T-helper 1 cell (primary cell): ENCODE results near the gene ALPP.
"Not testable (repeated sequence)": the region's sequence is repeated elsewhere in the genome, so short reads cannot be mapped to it uniquely, and the experiment has no call there.

Source experiments
- DNase-seq, 5 donors: peaks; one replicate each; pipeline ENCODE4 v3.0.0-alpha.2; 2012 to 2020

Gene ALPP

DNA sequence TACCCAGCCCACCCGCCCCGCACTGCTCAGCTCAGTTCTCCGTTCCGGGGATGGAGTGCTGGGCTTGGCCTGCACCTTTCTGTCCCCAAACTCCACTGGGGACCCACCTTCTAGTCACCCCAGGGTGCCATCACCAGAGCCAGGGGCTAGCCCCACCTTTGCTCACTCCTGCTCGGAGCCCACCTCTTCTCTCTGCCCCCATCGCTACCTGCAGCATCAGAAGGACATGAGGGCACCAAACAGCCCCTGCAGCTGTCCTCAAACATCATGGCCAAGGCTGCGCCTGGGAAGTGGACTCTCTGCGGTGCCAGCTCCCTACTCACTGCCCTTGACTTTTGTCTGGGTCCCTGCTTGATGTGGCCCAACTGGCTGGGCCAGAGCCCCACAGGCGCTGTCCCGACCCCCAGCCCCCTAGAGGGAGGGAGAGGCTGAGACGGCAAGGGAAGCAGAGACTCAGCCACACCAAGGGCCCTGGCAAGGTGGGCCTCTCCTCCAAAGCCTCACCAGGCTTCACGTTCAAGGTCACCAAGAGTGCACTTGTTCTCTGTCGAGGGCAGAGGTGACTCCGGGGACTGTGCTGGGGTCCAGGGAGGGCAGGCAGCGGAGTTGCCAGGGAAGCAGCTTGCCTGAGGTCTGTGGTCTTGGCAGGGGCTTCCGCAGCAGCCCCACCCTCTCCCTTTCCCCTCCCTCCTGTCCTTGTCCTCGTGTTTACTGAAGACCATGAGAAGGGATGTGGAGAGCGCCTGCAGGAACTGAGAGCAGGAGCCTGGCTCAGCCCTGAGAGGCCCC is 13.6 kb upstream of the ALPP start:
- DNase-seq, result not testable (repeated sequence)

DNA sequence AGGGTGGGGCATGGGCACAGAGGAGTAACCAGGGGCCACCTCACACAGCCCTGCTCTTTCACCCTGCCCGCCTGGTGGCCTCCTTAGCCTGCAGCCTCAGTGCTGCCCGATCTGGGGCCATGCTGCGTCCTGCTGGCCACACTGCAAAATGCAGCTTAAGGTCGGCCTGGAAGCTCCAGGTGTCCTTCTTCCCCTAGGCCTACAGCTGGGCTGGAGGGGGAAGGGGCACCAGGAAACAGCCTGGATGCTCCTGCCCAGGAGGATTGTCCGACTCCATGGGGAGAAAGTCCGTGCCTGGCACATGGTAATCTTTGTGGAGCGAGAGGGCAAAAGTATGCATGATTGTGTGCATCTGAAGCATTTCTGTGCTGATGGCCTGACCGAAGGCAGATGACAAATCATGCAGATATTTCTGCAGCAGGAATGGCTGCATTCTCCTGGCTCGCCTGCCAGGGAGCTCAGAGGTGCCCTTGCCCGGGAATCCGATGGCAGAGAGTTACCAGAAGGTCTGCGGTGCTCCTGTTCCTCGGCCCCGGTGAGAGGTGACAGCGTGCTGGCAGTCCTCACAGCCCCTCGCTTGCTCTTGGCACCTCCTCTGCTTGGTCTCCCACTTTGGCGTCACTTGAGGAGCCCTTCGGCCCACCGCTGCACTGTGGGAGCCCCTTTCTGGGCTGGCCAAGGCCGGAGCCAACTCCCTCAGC is 12.8 kb upstream of the ALPP start:
- peak in 1 of 5 donors; percentile 20 for DNase-seq

DNA sequence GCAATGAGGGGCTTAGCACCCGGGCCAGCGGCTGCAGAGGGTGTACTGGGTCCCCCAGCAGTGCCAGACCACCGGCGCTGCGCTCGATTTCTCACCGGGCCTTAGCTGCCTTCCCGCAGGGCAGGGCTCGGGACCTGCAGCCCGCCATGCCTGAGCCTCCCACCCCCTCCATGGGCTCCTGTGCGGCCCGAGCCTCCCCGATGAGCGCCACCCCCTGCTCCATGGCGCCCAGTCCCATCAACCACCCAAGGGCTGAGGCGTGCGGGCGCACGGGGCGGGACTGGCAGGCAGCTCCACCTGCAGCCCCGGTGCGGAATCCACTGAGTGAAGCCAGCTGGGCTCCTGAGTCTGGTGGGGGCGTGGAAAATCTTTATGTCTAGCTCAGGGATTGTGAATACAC is 12.1 kb upstream of the ALPP start:
- not testable (repeated sequence) for DNase-seq

DNA sequence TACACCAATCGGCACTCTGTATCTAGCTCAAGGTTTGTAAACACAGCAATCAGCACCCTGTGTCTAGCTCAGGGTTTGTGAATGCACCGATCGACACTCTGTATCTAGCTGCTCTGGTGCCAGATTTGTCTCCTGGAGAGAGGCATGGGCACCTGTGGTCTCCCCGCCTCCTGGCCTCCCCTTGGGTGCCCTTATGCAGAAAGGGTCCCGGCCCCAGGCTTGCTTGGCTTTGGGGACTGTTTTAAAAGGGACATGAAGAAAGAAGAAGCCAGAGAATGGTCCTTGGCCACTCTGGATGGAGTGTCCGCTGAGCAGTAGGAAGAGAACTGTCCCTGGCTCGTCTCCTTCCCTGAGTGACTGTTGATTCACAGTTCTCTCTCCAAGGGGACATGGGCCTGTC is 11.5 kb upstream of the ALPP start:
- no peak for DNase-seq

DNA sequence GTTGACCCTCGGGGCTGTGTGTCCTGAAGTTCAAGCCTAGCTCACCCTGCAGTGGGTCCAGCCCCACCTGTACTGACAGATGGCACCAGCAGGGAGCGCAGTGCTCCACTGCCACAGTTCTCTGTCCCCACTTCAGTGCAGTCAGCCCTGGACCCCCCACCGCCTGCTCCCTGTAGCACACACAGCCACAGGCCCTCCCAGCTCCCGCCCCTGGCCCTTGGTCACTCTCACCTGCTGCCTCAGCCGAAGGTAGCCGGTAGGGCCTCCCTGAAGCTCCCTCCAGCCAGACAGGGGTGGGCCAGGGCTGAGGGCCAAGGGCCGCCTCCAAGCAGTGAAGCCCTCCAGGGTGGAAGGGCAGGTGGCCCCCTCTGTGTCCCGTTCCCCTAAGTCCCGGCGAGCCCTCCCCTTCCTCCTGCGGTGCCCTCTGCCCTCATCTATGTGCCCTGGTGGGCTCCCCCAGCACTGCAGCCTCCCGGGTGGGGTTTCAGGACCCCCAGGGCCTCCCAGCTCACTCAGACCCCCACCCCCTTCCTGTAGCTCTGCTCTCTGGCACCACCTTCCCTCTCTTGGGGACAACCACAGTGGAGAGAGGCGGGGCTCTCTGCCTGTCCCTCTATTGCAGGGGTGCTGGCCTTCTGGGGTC is 10.8 kb upstream of the ALPP start:
- no peak for DNase-seq

DNA sequence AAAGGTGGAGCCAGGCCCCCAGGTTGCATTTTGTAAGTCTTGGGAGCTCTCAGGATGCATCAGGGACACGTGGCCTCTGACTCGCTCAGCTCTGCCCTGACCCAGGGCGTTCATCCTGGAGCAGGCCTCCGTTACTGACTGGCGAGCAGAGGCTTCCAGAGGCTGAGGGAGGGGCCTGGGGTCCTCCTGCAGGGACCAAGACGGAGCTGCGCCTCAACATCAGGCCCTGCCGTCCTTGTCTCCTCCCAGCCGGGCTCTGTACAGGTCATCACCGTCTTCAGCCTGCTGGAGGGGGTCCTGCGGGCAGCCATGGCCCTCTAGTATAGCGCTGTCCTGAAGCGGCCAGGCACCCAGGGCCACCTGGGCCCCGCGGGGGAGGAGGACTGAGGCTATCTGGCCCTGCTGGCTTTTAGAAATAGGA is 10.2 kb upstream of the ALPP start:
- DNase-seq, result no peak

DNA sequence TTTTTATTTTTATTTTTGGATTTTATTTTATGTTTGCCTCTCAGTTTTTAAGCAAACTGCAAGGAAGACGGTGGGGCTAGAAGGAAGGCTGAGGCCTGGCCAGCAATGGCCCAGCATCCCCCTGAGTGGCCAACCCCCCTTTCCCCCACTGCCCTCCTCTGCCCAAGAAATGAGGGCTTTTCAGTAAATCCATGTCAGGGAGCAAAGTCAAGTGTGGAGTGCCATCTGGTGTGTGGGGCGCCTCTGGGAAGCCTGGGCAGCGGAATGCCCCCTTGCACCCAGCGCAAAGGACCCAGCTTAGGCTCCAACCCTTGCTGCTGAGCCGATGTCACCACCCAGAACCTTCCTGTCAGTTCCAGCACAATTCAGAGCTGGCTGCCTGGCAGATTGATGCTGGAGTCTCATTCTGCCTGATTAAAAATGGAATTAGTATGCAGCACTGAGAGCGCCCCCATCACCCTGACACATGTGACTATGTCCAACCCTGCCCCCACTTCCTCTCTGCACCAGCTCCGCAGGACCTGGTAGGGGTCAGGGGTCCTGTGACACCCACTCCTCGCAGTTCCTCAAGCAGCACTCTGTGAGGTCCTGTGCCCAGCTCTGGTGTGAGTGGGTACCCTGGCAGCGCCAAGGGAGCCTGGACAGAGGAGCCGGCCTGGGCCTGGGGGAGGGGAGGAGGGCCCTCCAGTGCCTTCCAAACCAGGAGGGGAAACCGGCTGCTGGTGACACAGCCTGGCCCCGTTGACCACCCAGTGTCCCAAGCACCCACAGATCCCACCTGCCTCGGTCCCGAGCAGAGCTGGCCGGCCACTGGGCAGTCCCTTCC is 9.2 kb upstream of the ALPP start:
- no peak for DNase-seq

DNA sequence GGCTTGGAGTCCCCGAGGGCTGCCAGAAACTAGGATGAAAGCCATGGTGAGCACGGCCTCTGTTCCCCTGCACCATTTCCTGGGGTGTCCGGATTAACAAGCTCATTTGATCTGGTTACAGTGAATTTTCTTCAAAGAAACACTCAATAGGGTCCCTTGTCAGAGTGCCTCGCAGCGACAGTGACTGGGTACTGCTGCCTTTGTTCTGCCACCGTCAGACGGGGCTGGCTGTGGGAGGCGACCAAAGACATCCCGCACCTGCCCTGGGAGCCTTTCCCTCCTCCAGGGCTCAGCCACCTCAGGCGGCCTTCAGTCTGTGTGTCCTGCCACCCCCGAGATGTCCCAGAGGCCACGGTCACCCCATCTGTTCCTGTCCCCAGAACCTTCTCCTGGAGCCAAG is 8.5 kb upstream of the ALPP start:
- DNase-seq, result not testable (repeated sequence)

DNA sequence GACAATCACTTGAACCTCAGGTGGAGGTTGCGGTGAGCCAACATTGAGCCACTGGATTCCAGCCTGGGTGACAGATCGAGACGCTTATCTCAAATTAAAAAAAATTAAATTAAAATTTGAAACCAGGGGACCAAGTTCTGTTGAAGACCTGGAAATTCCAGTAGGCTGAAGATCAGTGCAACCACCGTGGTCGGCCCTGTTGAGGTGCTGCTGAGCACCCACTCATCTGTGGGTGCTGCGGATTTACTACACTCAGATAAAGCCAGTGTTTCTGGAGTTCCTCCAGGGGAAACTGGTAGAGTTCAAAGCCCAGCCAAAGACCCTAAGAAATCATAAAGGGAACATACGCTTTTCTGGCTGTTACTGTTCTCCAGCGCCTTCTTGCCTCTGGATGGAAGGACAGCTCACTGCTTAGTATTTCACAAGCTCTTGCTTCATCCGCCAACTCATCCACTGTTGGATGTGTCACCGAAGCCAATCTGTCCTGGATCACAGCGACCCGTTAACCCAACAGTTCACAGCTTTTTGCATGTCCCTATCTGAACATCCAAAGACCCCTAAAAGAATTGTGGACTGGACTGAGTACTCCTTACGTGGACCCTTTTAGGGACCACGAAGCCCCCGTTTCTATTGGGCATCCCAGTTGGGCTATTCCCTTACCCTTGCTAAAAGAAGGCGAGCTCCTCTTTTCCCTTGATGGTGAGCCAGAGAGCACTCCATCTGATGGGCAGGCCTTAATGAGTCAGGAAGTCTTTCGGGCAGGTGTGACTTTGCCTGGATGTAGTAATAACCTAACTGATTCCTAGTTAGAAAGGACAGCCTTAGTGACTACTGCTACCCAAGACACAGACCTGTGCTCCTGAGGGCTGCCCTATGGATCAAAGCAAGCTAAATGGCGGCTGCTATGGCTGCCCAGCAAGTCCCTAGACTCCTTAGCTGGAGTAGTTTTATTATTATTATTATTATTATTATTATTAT is 6.0 kb upstream of the ALPP start:
- no peak for DNase-seq

DNA sequence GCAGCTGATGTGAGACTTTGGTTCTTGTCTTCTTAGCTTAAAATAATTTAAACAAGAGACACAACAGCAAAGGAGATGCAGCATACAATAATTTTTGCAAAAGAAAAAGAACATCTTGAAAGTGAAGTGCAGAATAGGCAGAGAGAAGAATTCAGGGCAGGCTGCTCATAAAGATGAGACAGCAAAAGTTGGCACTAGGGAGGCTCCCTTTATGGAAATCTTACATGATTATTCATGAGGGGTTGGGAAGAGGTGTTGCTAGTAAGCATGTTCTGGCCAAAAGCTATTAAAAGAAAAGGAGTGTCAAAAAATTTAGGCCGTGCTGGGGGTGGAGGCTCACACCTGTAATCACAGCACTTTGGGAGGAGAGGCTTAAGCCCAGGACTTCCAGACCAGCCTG is 4.2 kb upstream of the ALPP start:
- DNase-seq, result no peak

DNA sequence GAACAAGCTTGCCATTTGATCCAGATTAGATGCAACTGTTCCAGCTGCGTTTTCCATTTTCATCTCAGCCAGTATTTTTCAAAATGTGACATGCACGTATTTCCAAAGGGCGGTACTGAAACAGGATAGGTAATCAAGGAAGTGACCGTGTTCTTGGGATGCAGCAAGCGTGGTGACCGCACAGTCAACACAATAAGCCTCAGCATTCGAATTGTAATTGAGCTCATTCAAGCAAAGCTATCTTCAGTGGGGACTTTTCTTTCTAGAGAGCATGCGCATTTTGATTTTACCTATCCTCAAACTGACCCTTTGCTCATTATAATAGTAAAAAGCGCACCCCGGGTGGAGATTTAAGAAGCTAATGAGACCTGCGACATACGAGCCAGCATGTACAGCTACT is 3.4 kb upstream of the ALPP start:
- DNase-seq, result no peak

DNA sequence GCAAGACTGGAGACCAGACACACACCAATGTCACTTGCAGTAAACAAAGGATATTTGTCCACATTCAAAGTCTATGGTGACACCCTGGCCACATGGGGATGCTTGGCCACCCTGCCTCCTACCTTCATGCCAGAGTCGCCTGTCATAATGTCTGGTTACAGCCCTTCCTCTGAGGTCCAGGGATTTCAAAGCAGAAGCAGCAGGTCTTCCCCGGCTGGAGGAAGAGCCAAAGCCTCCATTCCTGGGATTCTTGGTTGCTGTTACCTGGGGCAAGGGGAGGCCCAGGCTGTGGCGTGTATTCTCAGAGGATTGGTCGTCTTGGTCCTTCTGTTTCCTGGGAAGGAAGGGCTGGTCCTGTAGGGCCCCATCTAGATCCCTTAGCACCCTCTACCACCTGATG is 2.3 kb upstream of the ALPP start:
- DNase-seq, result no peak

DNA sequence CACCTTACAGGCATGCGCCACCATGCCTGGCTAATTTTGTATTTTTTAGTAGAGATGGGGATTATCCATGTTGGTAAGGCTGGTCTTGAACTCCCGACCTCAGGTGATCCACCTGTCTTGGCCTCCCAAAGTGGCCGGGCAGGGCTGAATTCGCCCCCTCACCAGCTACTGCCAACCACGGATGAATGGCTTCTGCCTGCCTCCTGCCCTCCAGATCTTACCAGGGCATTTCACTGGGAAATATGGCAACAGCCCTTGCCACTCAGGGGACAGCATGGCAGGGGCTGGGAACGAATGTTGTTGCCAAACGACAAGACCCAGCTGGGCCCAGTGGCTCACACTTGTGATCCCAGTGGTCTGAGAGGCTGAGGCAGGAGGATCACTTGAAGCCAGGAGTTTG is 1.8 kb upstream of the ALPP start:
- DNase-seq, result no peak

DNA sequence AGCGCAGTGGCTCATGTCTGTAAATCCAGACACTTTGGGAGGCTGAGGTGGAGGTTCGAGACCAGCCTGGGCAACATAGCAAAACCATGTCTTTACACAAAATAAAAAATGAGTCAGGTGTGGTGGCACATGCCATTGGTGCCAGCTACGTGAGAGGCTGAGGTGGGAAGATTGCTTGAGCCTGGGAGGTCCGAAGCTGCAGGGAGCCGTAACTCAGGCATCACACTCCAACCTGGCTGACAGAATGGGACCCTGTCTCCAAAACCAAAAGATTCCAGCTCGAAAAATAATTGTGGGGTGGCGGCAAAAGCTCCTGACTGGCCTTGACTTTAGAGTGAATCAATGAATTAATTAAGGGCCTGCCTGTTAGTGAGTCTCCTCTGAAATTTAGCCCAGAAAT is 1.2 kb upstream of the ALPP start:
- no peak for DNase-seq

DNA sequence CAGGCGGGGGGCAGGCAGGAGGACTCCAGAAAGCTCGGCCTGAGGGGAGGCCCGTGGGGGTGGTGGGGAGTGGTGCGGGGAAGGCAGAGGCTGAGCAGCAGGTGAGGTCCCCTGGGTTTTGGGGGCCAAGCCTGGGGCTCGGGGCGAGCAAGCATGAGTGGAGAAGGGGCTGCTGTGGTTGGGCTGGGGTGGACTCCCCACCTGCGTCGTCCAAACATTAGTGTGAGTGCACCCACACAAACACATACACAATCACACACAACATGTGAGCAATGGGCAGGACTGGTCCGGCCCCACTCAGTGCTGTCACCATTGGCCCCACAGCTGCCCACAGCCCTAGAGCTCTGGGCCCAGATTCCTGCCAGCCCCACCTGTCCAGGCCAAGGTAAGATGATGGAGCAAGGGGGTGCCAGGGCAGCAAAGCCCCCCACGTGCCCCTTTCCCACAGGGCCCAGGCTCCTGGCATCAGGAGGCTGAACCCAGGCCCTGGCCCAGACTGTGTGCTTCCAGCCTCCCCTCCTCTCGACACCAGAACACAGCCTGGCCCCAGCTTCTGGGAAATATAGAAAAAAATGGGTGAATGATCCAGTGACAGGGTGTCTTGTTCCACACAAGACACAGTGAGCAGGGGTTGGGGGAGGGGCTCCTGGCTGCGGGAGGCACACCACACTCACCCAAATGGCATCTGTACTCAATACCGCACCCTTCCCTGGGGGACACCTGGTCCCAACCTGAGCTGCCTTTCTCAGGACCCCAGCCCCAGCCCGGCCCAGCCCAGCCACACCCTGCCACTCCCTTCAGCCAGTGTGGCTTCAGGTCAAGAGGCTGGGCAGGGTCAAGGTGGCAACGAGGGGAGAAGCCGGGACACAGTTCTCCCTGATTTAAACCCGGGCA is 463 bp upstream of the ALPP start:
- no peak for DNase-seq

DNA sequence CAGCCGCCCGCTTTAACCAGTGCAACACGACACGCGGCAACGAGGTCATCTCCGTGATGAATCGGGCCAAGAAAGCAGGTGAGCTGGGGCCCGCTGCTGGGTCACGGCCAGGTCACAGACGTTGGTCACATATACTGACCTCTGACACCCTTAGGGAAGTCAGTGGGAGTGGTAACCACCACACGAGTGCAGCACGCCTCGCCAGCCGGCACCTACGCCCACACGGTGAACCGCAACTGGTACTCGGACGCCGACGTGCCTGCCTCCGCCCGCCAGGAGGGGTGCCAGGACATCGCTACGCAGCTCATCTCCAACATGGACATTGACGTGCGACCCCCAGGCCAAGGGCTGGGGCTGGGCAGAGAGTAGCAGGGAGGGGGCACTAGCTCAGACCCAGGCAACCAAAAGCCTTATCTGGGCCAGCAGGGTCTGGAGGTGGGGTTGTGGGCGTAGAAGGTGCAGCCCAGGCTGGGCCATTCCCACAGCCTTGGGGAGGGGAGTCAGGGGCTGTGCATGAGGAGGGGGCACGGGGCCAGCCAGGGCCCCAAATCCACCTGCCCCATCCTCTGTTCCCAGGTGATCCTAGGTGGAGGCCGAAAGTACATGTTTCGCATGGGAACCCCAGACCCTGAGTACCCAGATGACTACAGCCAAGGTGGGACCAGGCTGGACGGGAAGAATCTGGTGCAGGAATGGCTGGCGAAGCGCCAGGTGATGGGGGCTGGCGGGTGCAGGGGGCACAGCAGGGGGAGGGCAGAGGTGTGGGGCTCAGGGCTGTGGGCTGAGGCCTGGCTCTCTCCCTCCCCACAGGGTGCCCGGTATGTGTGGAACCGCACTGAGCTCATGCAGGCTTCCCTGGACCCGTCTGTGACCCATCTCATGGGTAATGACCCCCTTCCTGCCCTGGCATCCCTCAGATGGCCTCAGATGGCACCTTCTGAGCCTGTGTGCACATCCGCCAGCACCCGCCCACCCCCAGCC is 1.3 kb downstream of the ALPP start:
- DNase-seq, result not testable (repeated sequence)

DNA sequence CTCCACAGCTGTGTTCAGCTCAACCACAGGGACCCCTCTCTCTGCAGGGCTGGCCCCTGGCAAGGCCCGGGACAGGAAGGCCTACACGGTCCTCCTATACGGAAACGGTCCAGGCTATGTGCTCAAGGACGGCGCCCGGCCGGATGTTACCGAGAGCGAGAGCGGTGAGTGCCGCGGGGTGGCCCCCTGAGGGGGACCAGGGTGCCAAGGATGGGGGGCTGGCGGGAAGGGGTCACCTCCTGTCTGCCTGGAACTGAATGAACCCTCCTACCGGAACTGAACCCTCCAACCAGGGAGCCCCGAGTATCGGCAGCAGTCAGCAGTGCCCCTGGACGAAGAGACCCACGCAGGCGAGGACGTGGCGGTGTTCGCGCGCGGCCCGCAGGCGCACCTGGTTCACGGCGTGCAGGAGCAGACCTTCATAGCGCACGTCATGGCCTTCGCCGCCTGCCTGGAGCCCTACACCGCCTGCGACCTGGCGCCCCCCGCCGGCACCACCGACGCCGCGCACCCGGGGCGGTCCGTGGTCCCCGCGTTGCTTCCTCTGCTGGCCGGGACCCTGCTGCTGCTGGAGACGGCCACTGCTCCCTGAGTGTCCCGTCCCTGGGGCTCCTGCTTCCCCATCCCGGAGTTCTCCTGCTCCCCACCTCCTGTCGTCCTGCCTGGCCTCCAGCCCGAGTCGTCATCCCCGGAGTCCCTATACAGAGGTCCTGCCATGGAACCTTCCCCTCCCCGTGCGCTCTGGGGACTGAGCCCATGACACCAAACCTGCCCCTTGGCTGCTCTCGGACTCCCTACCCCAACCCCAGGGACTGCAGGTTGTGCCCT is 2.9 kb downstream of the ALPP start:
- not testable (repeated sequence) for DNase-seq
